HepG2 (cell line): Measurements from ENCODE around the gene ZNF804A. TPM values are rescaled to one million over a fixed set of nuclear protein-coding genes. Genes with fewer than 3 reads are reported as not detected.
A peak's percentile ranks its signal among the peaks of the same experiment; 100 is the strongest.

Source experiments
- ATAC-seq: fragments of 200-7000 bp; cut with Tn5 transposase; 3 replicates; pipeline ENCODE4 v1.9.1; 2020; ENCODE audit warnings: mild to moderate bottlenecking, moderate library complexity
- BruUV-seq: library from RNA; stranded (reverse); fragments of 400-500 nt; replicated peaks from 2 replicates; lab custom pipeline; 2021; lab: Mats Ljungman, UMichigan
- CTCF ChIA-PET: fragments of 300-600 bp; formaldehyde crosslinking; extraction: SDS; loops from one replicate; lab custom pipeline; 2021; ENCODE audit warnings: low total read pairs, inconsistent platforms, low intra/inter-chr PET ratio; lab: Yijun Ruan, JAX
- POLR2A ChIA-PET: fragments of 350-600 bp; sonication (Branson Sonifier 250); formaldehyde crosslinking; loops from one replicate; lab custom pipeline; 2020; ENCODE audit warnings: antibody characterized with exemption, inconsistent platforms; lab: Yijun Ruan, JAX
- DNase-seq: peaks from one replicate; pipeline ENCODE4 v3.0.0-alpha.2; 2015; ENCODE audit warnings: low spot score
- FAIRE-seq: peaks from 3 replicates; lab custom pipeline; 2011; peaks lifted over from hg19 to GRCh38; lab: Jason Lieb, UNC
- H2AFZ ChIP-seq: one replicate; pipeline ENCODE4 v1.6.1; 2011; ENCODE audit warnings: low read length, inconsistent platforms
- H3K27ac ChIP-seq: fragments of 300-600 bp; 3 replicates; pipeline ENCODE4 v1.8.0; 2011; ENCODE audit warnings: mixed run types, mild to moderate bottlenecking, mixed read lengths, low read length, inconsistent platforms; ENCODE audit not compliant: insufficient read depth; ENCODE audit errors: extremely low read length
- H3K27me3 ChIP-seq, 2 experiments: fragments of 200-600 bp in 1 of 2; 2 replicates in 1 of 2; 3 replicates in 1 of 2; pipeline versions ENCODE4 v1.6.0 to v1.8.0; 2011; ENCODE audit warnings: low read length in 2 of 2, mild to moderate bottlenecking in 2 of 2, moderate library complexity in 2 of 2, inconsistent platforms in 1 of 2; ENCODE audit not compliant: insufficient read depth in 2 of 2, control insufficient read depth in 1 of 2
- H3K36me3 ChIP-seq, 2 experiments: fragments of 200-600 bp in 1 of 2; replicated peaks in 1 of 2; 2 replicates in 1 of 2; 3 replicates in 1 of 2; pipeline versions ENCODE4 v1.5.1 to v1.8.0; 2011; ENCODE audit warnings: low read length in 2 of 2, inconsistent platforms in 1 of 2; ENCODE audit not compliant: insufficient read depth in 2 of 2, control insufficient read depth in 1 of 2
- H3K4me1 ChIP-seq: 2 replicates; pipeline ENCODE4 v1.5.1; 2012; ENCODE audit warnings: low read length, inconsistent platforms; ENCODE audit not compliant: insufficient read depth
- H3K4me2 ChIP-seq: 2 replicates; pipeline ENCODE4 v1.6.0; 2011; ENCODE audit warnings: low read depth, low read length, inconsistent platforms
- H3K4me3 ChIP-seq, 3 experiments: fragments of 200-600 bp in 1 of 3; sonication (generic), shearing (Covaris generic) in 1 of 3; replicated peaks in 1 of 3; 2 replicates each; pipeline ENCODE4 v1.5.1; 2011 to 2016; ENCODE audit warnings: low read length in 3 of 3, inconsistent platforms in 2 of 3, low read depth in 2 of 3, mild to moderate bottlenecking in 2 of 3, control low read depth in 1 of 3, mixed read lengths in 1 of 3; ENCODE audit not compliant: insufficient read depth in 1 of 3
- H3K79me2 ChIP-seq: one replicate; pipeline ENCODE4 v1.6.1; 2011; ENCODE audit warnings: low read length, inconsistent platforms; ENCODE audit not compliant: insufficient read depth
- H3K9ac ChIP-seq: 2 replicates; pipeline ENCODE4 v1.6.0; 2011; ENCODE audit warnings: mild to moderate bottlenecking, low read depth, low read length, inconsistent platforms; ENCODE audit not compliant: insufficient read depth
- H3K9me3 ChIP-seq: 2 replicates; pipeline ENCODE4 v1.5.1; 2012; ENCODE audit warnings: mild to moderate bottlenecking, low read length
- H4K20me1 ChIP-seq: 2 replicates; pipeline ENCODE4 v1.6.0; 2011; ENCODE audit warnings: inconsistent platforms, mild to moderate bottlenecking, low read length, moderate library complexity; ENCODE audit not compliant: insufficient read depth
- ATF7 ChIP-seq, 2 experiments: fragments of 450-650 bp in 1 of 2; sonication (generic) in 1 of 2; formaldehyde crosslinking in 1 of 2; IDR thresholded peaks; 2 replicates each; pipeline versions ENCODE4 v1.4.0 to v1.6.1; 2016 to 2020; ENCODE audit warnings: antibody characterized with exemption in 1 of 2, mild to moderate bottlenecking in 1 of 2, missing genetic modification reagents in 1 of 2
- ATRX ChIP-seq: sonication (generic); formaldehyde crosslinking; IDR thresholded peaks from 2 replicates; pipeline ENCODE4 v1.4.0; 2020; ENCODE audit warnings: missing genetic modification reagents, borderline replicate concordance
- FOXK2 ChIP-seq: fragments of 450-650 bp; IDR thresholded peaks from 2 replicates; pipeline ENCODE4 v1.6.1; 2016
- FOXO4 ChIP-seq: sonication (generic); formaldehyde crosslinking; conservative IDR thresholded peaks from 2 replicates; pipeline ENCODE4 v1.8.1; 2023; ENCODE audit warnings: missing genetic modification reagents
- PCBP2 ChIP-seq: fragments of 200-400 bp; formaldehyde crosslinking; optimal IDR thresholded peaks from 2 replicates; pipeline ENCODE3; 2018; ENCODE audit warnings: low read length, low read depth; ENCODE audit not compliant: poor library complexity, severe bottlenecking
- RFX5 ChIP-seq: IDR thresholded peaks from 2 replicates; pipeline ENCODE4 v1.6.1; 2011; ENCODE audit warnings: low read depth, low read length, improper control_type of control experiment
- ZNF432 ChIP-seq: sonication (generic); formaldehyde crosslinking; IDR thresholded peaks from 2 replicates; pipeline ENCODE4 v1.5.0; 2020; ENCODE audit warnings: missing genetic modification reagents, mild to moderate bottlenecking, borderline replicate concordance
- WGBS: methylation state at CpG from one replicate; pipeline ENCODE4 v1.1.6; 2017; ENCODE audit warnings: low lambda C conversion rate; 5-methylcytosine and 5-hydroxymethylcytosine counted together
- in situ Hi-C: cut with HindIII; loops from 2 replicates; pipeline ENCODE4 v1.10.0; 2017; ENCODE audit warnings: low pct_unique_long_range_greater_than_20kb; ENCODE audit not compliant: extremely low pct_ligation_motif_present
- intact Hi-C: fragments of 100-400 bp; cut with micrococcal nuclease; formaldehyde crosslinking; loops from one replicate; pipeline ENCODE4 v1.10.0; 2022; ENCODE audit not compliant: unreplicated experiment
- polyA plus RNA-seq, 8 experiments: library from polyadenylated mRNA; depleted of rRNA in 3 of 8; stranded (reverse) in 7 of 8; unstranded in 1 of 8; fragments of >200 nt; fragmentation: Illumina TruSeq in 4 of 8; extraction: Trizol in 4 of 8; gene quantifications; 2 replicates each; pipeline versions ENCODE4 v1.2.1 to v1.2.3, GENCODE V29; 2011 to 2016; ENCODE audit warnings: low read depth in 4 of 8, missing spikeins in 1 of 8, mixed read lengths in 1 of 8; ENCODE audit not compliant: insufficient read depth in 1 of 8
- total RNA-seq, 5 experiments: library from RNA; depleted of rRNA; stranded (reverse); fragments of >200 nt; fragmentation: Illumina TruSeq; extraction: Trizol; gene quantifications; 2 replicates each; pipeline ENCODE4 v1.2.3, GENCODE V29; 2016; ENCODE audit warnings: low read depth in 1 of 5

ZNF804A gene
- total and polyA plus RNA-seq, 2 of the 13 experiments (the other 11 are each of a cell fraction or from before 2014, with no cell fraction given), result 0.07 to 0.09 TPM

GRCh38 chr2:184646177-184646576 is 47.8 kb downstream of the ZNF804A start:
- H3K4me3 ChIP-seq, result no peak overlapping the region
- no peaks in the 10 kb centered on the region for H3K9me3 ChIP-seq
- DNase-seq, result no peak
- no peak for FAIRE-seq
- WGBS, result 0% methylated on average over 2 of the region's 2 CpGs
- H3K27me3 ChIP-seq, result no peaks in the 10 kb centered on the region
- H2AFZ ChIP-seq, result no peak overlapping the region
- no peak overlapping the region for H3K4me2 ChIP-seq
- intact Hi-C loops, result no loop called here
- no peak overlapping the region for H3K9ac ChIP-seq
- H3K27ac ChIP-seq, result no peak overlapping the region
- ATAC-seq, result peak; percentile 50
- ChIA-PET POLR2A (no interaction called here), CTCF (no interaction called here)
- no peaks in the 10 kb centered on the region for H3K4me1 ChIP-seq
- H3K79me2 ChIP-seq, result no peaks in the 10 kb centered on the region
- TF ChIP-seq RFX5 (no peak), ATF7 (IDR thresholded peaks at IDR 0.05) (no peak), ATF7 (CRISPR knock-in tag; IDR thresholded peaks at IDR 0.05) (no peak), FOXK2 (no peak), FOXO4 (CRISPR knock-in tag) (no peak), ZNF432 (CRISPR knock-in tag) (no peak), PCBP2 (no peak)
- TF ChIP-seq, all 625 proteins: peak for 0
- Histone ChIP-seq H3K36me3 (no peaks in the 10 kb centered on the region), H4K20me1 (no peaks in the 10 kb centered on the region)
- no TSS peak for BruUV-seq
- in situ Hi-C loops, result no loop called here

- H3K9me3 ChIP-seq, result no peaks in the 10 kb centered on the region
- ATAC-seq (no peak), DNase-seq (no peak), FAIRE-seq (no peak)
- no peaks in the 10 kb centered on the region for H4K20me1 ChIP-seq
- no peaks in the 10 kb centered on the region for H3K79me2 ChIP-seq
- no peak overlapping the region for H3K4me2 ChIP-seq
- no peaks in the 10 kb centered on the region for H3K4me1 ChIP-seq
- H3K9ac ChIP-seq, result no peak overlapping the region
- 38% methylated on average over 4 of the region's 4 CpGs for WGBS
- TF ChIP-seq ATRX (CRISPR knock-in tag), result no peak
- no TSS peak for BruUV-seq
- H3K36me3 ChIP-seq, result no peaks in the 10 kb centered on the region
- H3K27ac ChIP-seq, result no peak overlapping the region
- ChIA-PET POLR2A (no interaction called here), CTCF (no interaction called here)
- H2AFZ ChIP-seq, result no peak overlapping the region
- in situ Hi-C loops (no loop called here), intact Hi-C loops (no loop called here)
- H3K4me3 ChIP-seq, result no peak overlapping the region
- no peaks in the 10 kb centered on the region for H3K27me3 ChIP-seq
Observed at GRCh38 chr2:184646593-184646992, 48.3 kb downstream of the ZNF804A start.
